ENCODE data around the gene TMEM11.

DNA sequence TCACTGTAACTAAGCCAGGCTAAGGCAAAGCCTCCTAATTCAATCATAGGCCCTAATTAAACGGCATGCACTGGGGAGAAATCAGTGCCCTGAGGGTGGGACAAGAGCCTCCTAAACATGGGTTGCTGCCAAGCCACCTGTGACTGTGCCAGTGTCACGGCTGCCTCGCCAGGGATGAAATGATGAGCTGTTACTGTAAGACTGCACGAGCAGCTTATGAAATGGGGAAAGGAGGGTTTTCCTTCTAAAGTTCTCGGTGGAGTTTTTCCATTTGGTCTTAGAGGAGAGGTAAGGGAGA lies 12.7 kb downstream of the TMEM11 start:
- TF ChIP-seq, protein P1, sequence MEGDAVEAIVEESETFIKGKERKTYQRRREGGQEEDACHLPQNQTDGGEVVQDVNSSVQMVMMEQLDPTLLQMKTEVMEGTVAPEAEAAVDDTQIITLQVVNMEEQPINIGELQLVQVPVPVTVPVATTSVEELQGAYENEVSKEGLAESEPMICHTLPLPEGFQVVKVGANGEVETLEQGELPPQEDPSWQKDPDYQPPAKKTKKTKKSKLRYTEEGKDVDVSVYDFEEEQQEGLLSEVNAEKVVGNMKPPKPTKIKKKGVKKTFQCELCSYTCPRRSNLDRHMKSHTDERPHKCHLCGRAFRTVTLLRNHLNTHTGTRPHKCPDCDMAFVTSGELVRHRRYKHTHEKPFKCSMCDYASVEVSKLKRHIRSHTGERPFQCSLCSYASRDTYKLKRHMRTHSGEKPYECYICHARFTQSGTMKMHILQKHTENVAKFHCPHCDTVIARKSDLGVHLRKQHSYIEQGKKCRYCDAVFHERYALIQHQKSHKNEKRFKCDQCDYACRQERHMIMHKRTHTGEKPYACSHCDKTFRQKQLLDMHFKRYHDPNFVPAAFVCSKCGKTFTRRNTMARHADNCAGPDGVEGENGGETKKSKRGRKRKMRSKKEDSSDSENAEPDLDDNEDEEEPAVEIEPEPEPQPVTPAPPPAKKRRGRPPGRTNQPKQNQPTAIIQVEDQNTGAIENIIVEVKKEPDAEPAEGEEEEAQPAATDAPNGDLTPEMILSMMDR (IDR thresholded peaks at IDR 0.05; ENCODE audit: low read depth, low read length, poor library complexity, severe bottlenecking), result no peak
- TF ChIP-seq EZH2phosphoT487 (IDR thresholded peaks at IDR 0.05; ENCODE audit: borderline replicate concordance, low read length), result no peak
